OCI-LY1 (cell line): ENCODE measurements around the gene LRRC8E.

Source experiments
- H2AFZ ChIP-seq: fragments of 200-600 bp; sonication (generic), shearing (Covaris generic); 2 replicates; pipeline ENCODE4 v1.6.0; 2014; ENCODE audit warnings: antibody characterized with exemption, mild to moderate bottlenecking, low read length
- H3F3A ChIP-seq: fragments of 200-600 bp; sonication (generic), shearing (Covaris generic); 2 replicates; pipeline ENCODE4 v1.6.0; 2014; ENCODE audit warnings: mild to moderate bottlenecking, antibody characterized with exemption, low read length, moderate library complexity; ENCODE audit not compliant: insufficient read depth
- H3K27ac ChIP-seq: fragments of 200-600 bp; sonication (generic); 2 replicates; pipeline ENCODE4 v1.5.1; 2014; ENCODE audit warnings: low read length, mixed run types, mild to moderate bottlenecking, low read depth; ENCODE audit not compliant: poor library complexity, severe bottlenecking
- H3K27me3 ChIP-seq: fragments of 200-600 bp; sonication (generic); 2 replicates; pipeline ENCODE4 v1.6.0; 2014; ENCODE audit warnings: antibody characterized with exemption, mild to moderate bottlenecking, low read length, moderate library complexity; ENCODE audit not compliant: insufficient read depth
- H3K36me3 ChIP-seq: fragments of 200-600 bp; sonication (generic); 2 replicates; pipeline ENCODE4 v1.6.1; 2014; ENCODE audit warnings: mild to moderate bottlenecking, antibody characterized with exemption, low read length, moderate library complexity, mixed read lengths; ENCODE audit not compliant: insufficient read depth
- H3K4me1 ChIP-seq: fragments of 200-600 bp; sonication (generic); 2 replicates; pipeline ENCODE4 v1.5.1; 2014; ENCODE audit warnings: mild to moderate bottlenecking, low read length, moderate library complexity; ENCODE audit not compliant: insufficient read depth, severe bottlenecking
- H3K4me2 ChIP-seq: fragments of 200-600 bp; sonication (generic), shearing (Covaris generic); 2 replicates; pipeline ENCODE4 v1.6.1; 2014; ENCODE audit warnings: low read length
- H3K4me3 ChIP-seq: fragments of 200-600 bp; sonication (generic); 2 replicates; pipeline ENCODE4 v1.5.1; 2014; ENCODE audit warnings: low read length, low read depth, mild to moderate bottlenecking, mixed read lengths; ENCODE audit not compliant: poor library complexity, severe bottlenecking
- H3K79me2 ChIP-seq: fragments of 200-600 bp; shearing (Covaris generic); 2 replicates; pipeline ENCODE4 v1.6.1; 2016; ENCODE audit warnings: mixed run types, low read length, mixed read lengths; ENCODE audit not compliant: insufficient read depth
- H3K9ac ChIP-seq: fragments of 200-600 bp; sonication (generic), shearing (Covaris generic); 2 replicates; pipeline ENCODE4 v1.6.1; 2014; ENCODE audit warnings: mild to moderate bottlenecking, low read length, mixed read lengths
- H3K9me2 ChIP-seq: fragments of 200-600 bp; sonication (generic), shearing (Covaris generic); 2 replicates; pipeline ENCODE4 v1.6.1; 2014; ENCODE audit warnings: low read depth, mild to moderate bottlenecking, low read length, mixed read lengths
- H3K9me3 ChIP-seq: fragments of 200-600 bp; shearing (Covaris generic); 2 replicates; pipeline ENCODE4 v1.6.1; 2014; ENCODE audit warnings: low read length, mixed read lengths
- H4K20me1 ChIP-seq: fragments of 200-600 bp; sonication (generic), shearing (Covaris generic); 2 replicates; pipeline ENCODE4 v1.6.0; 2016; ENCODE audit warnings: mild to moderate bottlenecking, low read length; ENCODE audit not compliant: insufficient read depth
- CTCF ChIP-seq: fragments of 200-600 bp; sonication (generic), shearing (Covaris generic); IDR thresholded peaks from 2 replicates; pipeline ENCODE4 v1.5.1; 2017; ENCODE audit warnings: mild to moderate bottlenecking, antibody characterized with exemption, low read length, moderate library complexity, mixed read lengths
- EZH2 ChIP-seq: fragments of 200-600 bp; sonication (generic), shearing (Covaris generic); IDR thresholded peaks from 2 replicates; pipeline ENCODE4 v1.8.0; 2017; ENCODE audit warnings: borderline replicate concordance, mixed run types, mild to moderate bottlenecking, antibody characterized with exemption, low read length, moderate library complexity, mixed read lengths

The LRRC8E gene

GRCh38 chr19:7908078-7908699 is 19.9 kb downstream of the LRRC8E start:
- Histone ChIP-seq H3K9me3 (no peaks in the 10 kb centered on the region), H2AFZ (no peak overlapping the region), H3F3A (no peaks in the 10 kb centered on the region), H3K27ac (no peak overlapping the region), H3K36me3 (peaks cover 39% of the 10 kb centered on the region), H3K9ac (no peak overlapping the region), H3K79me2 (peaks cover 9% of the 10 kb centered on the region), H3K27me3 (no peaks in the 10 kb centered on the region), H4K20me1 (no peaks in the 10 kb centered on the region), H3K4me3 (no peak overlapping the region), H3K4me1 (peaks cover 14% of the 10 kb centered on the region), H3K9me2 (no peaks in the 10 kb centered on the region), H3K4me2 (no peak overlapping the region)
- TF ChIP-seq EZH2 (no peak), CTCF (no peak)

GRCh38 chr19:7908742-7909461 is 20.6 kb downstream of the LRRC8E start:
- Histone ChIP-seq H2AFZ (no peak overlapping the region), H3K27me3 (no peaks in the 10 kb centered on the region), H3K4me1 (peaks cover 14% of the 10 kb centered on the region), H3K9me2 (no peaks in the 10 kb centered on the region), H3K4me2 (no peak overlapping the region), H3K9me3 (no peaks in the 10 kb centered on the region), H3K27ac (no peak overlapping the region), H3K36me3 (peaks cover 44% of the 10 kb centered on the region), H4K20me1 (no peaks in the 10 kb centered on the region), H3K4me3 (no peak overlapping the region), H3K79me2 (peaks cover 9% of the 10 kb centered on the region), H3F3A (no peaks in the 10 kb centered on the region), H3K9ac (no peak overlapping the region)
- no peak for TF ChIP-seq CTCF
- TF ChIP-seq EZH2: no peak

- no peaks in the 10 kb centered on the region for H3K9me2 ChIP-seq
- peaks cover 4% of the 10 kb centered on the region for H3K79me2 ChIP-seq
- no peaks in the 10 kb centered on the region for H3F3A ChIP-seq
- H3K4me2 ChIP-seq: no peak overlapping the region
- no peaks in the 10 kb centered on the region; the same call in 1 of the 2 replicates for H3K27me3 ChIP-seq
- no peak overlapping the region for H3K27ac ChIP-seq
- H3K4me1 ChIP-seq: peaks cover 11% of the 10 kb centered on the region
- no peaks in the 10 kb centered on the region for H4K20me1 ChIP-seq
- H2AFZ ChIP-seq: no peak overlapping the region
- no peak overlapping the region for H3K9ac ChIP-seq
- peaks cover 44% of the 10 kb centered on the region for H3K36me3 ChIP-seq
- TF ChIP-seq CTCF: no peak
- no peak for TF ChIP-seq EZH2
- H3K4me3 ChIP-seq: no peak overlapping the region
- H3K9me3 ChIP-seq: no peaks in the 10 kb centered on the region
Measured at GRCh38 chr19:7909471-7910067, 21.3 kb downstream of the LRRC8E start.
